Measurements from ENCODE around the gene EIF3B. TPM values are rescaled to one million over a fixed set of nuclear protein-coding genes. Genes with fewer than 3 reads are reported as not detected.

EIF3B gene
- polyA plus RNA-seq, 4 donors, result 108 to 191 (median 142) TPM

- no peak for DNase-seq (ENCODE audit: low read depth in 4 of 4, low spot score in 3 of 4)
These were observed 67.3 kb downstream of the EIF3B start for GRCh38 chr7:2421943-2422310.

DNA sequence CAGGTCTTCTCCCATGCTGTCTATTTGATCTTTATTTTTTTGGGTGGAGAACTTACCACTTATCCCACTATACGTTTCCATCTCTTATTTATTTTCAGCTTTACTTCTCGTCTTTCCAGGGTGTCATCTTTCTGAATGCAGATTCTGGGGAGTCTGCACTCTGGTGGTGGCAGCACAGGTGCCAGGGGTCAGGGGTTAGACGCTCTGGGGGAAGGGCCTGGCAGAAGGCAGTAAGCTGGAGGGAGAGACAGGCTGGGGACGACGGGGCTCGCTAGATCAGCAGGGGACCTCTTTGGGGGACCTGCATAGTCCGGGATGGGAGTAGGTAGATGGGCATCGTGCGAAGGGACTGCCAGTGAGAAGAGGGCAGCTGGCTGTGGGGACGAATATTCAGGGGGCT lies 71.1 kb downstream of the EIF3B start:
- DNase-seq (ENCODE audit: low read depth in 4 of 4, low spot score in 3 of 4), result no peak

Other genes with a start within 250 kb of the EIF3B start
- gene MAD1L1, start 121.9 kb upstream of the EIF3B start, polyA plus RNA-seq (ENCODE audit: insufficient read length in 4 of 4), result 10 to 100 TPM; 18.9 to 24.5 (median 21.3) TPM
- gene MRM2, start 112.6 kb upstream of the EIF3B start, polyA plus RNA-seq (ENCODE audit: insufficient read length in 4 of 4), result 10 to 100 TPM; 26.2 to 39.6 (median 36.0) TPM
- gene NUDT1, start 112.6 kb upstream of the EIF3B start, polyA plus RNA-seq (ENCODE audit: insufficient read length in 4 of 4), result 10 to 100 TPM; 19.3 to 25.8 (median 19.8) TPM
- 10 to 100 TPM; 26.6 to 43.2 (median 35.4) TPM for gene SNX8, start 40.4 kb upstream of the EIF3B start, polyA plus RNA-seq (ENCODE audit: insufficient read length in 4 of 4)
- gene CHST12, start 48.8 kb downstream of the EIF3B start, polyA plus RNA-seq (ENCODE audit: insufficient read length in 4 of 4), result 10 to 100 TPM in 2 of 4 donors, 1 to 10 TPM in 2; 8.3 to 13.9 (median 11.4) TPM
- not detected for gene GRIFIN, start 121.6 kb downstream of the EIF3B start, polyA plus RNA-seq (ENCODE audit: insufficient read length in 4 of 4)
- 10 to 100 TPM; 10.7 to 34.9 (median 28.1) TPM for gene LFNG, start 164.9 kb downstream of the EIF3B start, polyA plus RNA-seq (ENCODE audit: insufficient read length in 4 of 4)
- 10 to 100 TPM; 23.1 to 40.9 (median 25.2) TPM for gene BRAT1, start 200.7 kb downstream of the EIF3B start, polyA plus RNA-seq (ENCODE audit: insufficient read length in 4 of 4)
- 10 to 100 TPM; 16.5 to 24.7 (median 19.4) TPM for gene IQCE, start 204.2 kb downstream of the EIF3B start, polyA plus RNA-seq (ENCODE audit: insufficient read length in 4 of 4)

Data from left renal pelvis (tissue), 4 donors.